IPS-18c (cell line): Measurements from ENCODE around the gene LTA4H.
"Not testable (repeated sequence)": the region's sequence is repeated elsewhere in the genome, so short reads cannot be mapped to it uniquely, and the experiment has no call there.

Experiments used
- H3K4me3 ChIP-seq: 2 replicates; pipeline ENCODE4 v1.7.0; 2013; ENCODE audit warnings: low read depth, mild to moderate bottlenecking, low read length, moderate library complexity; ENCODE audit not compliant: insufficient read depth
- H3K9me3 ChIP-seq: one replicate; pipeline ENCODE4 v1.6.1; 2013; ENCODE audit warnings: mild to moderate bottlenecking, low read length, moderate library complexity; ENCODE audit not compliant: control insufficient read depth, insufficient read depth

Gene LTA4H

DNA sequence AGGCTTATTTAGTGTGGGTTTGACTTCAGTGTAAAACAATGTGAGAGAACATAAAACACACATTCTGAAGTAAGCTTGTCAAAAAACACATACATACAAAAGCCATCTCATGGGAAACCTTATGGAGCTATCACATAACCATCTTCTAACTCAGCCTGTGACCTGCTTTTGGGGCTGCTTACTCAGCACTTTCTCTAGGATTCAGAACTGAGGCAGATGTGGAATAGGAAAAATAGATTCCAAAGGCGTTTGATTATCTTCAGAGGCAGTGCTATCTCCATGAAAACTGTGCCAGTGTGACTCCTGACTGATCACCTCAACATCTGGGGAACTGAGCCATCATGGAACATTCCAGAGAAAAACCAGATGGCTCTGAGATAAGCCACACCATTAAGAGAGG is 52.8 kb downstream of the LTA4H start:
- H3K9me3 ChIP-seq = no peaks in the 10 kb centered on the region

GRCh38 chr12:95980437-95980836 is 55.0 kb downstream of the LTA4H start:
- Histone ChIP-seq H3K9me3 (no peaks in the 10 kb centered on the region), H3K4me3 (no peak overlapping the region)

More for the DNA sequence above, 52.8 kb downstream of the LTA4H start:
- H3K4me3 ChIP-seq = no peak overlapping the region

- Histone ChIP-seq H3K9me3 (no peaks in the 10 kb centered on the region), H3K4me3 (no peak overlapping the region)
Observed at GRCh38 chr12:95978774-95979173, 56.6 kb downstream of the LTA4H start.

GRCh38 chr12:95978351-95978750 is 57.0 kb downstream of the LTA4H start:
- Histone ChIP-seq H3K4me3 (no peak overlapping the region), H3K9me3 (no peaks in the 10 kb centered on the region)

DNA sequence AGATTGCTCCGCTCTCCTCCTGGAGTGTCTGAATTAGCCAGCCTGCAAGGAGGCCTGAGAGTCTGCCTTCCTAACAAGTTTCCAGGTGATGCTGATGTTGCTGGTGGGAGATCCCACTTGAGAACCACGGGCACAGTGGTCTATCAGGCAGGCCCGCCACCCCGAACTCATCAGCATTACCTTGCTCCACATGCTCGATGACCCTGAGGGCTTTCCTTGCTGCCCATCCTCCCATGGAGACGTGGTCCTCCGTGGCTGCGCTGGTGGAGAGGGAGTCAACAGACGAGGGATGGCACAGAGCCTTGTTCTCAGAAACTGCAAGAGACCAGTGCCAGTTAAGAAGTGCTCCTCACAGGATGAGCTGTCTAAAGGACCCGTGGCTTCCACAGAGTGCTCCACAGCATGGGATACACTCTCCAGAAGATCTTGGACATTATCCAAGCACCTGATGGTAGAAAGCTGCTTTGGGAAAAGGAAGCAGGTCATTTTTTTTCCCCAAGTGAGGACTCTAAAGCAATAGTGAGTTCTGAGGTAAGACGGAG is 57.6 kb downstream of the LTA4H start:
- no peaks in the 10 kb centered on the region for H3K9me3 ChIP-seq
- no peak overlapping the region for H3K4me3 ChIP-seq

DNA sequence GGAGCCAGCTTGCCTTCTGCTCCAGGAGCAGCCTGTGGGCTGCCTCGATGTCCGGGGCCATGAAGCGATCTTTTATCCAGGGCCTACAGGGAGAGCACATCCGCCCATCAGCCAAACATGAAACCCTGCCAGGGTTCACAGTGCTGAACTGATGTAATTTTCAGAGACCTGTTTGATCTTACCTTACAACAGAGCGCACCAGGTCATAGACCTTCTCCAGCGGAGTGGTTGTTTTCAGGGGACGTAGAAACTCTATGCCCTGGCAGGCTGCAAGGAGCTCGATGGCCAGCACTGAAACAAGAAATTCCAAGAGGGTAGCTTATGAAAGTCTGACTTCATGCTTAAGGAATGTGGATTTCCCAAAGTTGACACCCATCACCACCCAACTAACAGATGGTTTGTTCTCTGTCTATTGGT is 59.0 kb downstream of the LTA4H start:
- H3K4me3 ChIP-seq = no peak overlapping the region
- no peaks in the 10 kb centered on the region for H3K9me3 ChIP-seq

DNA sequence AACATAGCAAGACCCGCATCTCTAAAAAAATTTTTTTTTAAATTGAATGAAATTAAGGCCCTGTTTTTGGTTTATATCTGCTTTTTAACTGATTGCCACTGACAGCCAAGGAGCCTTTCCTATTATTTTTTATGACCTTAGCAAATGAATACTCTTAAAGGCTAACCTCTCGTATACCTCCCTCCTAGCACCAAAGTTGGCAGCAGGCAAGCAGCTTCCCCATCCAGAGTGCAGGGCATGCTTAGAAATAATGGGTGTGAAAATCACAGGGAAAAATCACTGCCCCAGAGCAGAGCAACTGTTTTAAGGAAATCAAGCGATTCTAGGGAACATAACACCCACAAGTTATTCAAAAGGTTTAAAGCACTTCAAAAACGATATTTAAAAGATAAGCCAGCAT is 59.9 kb downstream of the LTA4H start:
- H3K9me3 ChIP-seq = no peaks in the 10 kb centered on the region
- no peak overlapping the region for H3K4me3 ChIP-seq

- Histone ChIP-seq H3K4me3 (no peak overlapping the region), H3K9me3 (no peaks in the 10 kb centered on the region)
Observed at GRCh38 chr12:95974358-95974757, 61.0 kb downstream of the LTA4H start.

DNA sequence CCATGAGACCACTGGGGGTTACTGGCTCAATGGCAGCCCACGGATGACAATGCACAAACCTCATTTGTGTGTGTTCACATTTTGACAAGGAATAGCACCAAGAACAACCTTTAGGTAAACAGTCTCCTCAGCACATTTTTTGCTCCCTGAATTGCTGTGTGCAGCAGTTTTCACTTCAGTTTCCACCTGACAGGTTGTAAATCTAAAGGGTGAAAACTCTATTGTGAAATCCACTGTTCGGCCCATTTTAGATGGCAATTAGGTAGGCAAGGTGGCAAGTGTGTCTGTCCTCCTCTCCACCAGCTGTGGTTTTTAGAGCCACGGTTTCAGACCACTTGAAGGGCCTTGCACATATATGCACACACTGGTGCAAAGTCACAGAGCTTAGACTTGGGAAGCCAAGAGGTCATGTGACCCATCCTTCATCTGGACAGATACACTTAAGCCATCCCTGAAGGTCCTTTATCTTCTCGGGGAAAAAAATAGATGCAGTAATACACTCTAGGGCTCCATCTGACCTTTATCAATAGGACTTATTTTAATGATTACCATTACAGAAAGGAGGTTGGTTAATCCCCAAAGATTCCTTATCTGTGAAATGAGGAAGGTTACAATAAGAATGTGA is 62.4 kb downstream of the LTA4H start:
- H3K4me3 ChIP-seq = no peak overlapping the region
- no peaks in the 10 kb centered on the region for H3K9me3 ChIP-seq

- no peaks in the 10 kb centered on the region for H3K9me3 ChIP-seq
- no peak overlapping the region for H3K4me3 ChIP-seq
Observed at GRCh38 chr12:95970905-95971304, 64.5 kb downstream of the LTA4H start.

- H3K4me3 ChIP-seq, H3K9me3 ChIP-seq: not testable (repeated sequence)
Observed at GRCh38 chr12:95969116-95969515, 66.3 kb downstream of the LTA4H start.

DNA sequence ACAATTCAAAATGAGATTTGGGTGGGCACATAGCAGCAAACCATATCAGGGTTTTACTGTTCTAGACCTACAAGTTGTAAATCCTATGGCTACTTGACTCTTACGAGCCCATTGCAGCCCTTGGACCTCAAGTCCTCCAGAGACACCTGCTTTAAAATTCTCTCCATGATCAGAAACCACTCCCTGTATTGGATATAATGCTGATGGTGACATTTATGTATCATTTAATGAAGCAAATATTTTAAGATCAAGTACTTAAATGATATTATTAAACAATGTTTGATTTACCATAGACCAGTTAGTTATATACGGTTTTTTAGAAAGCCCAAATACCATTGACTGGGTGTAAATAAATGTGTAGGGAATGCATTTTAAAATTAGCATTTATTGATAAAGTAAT is 68.1 kb downstream of the LTA4H start:
- Histone ChIP-seq H3K9me3 (no peaks in the 10 kb centered on the region), H3K4me3 (no peak overlapping the region)

GRCh38 chr12:95966287-95966870 is 69.0 kb downstream of the LTA4H start:
- no peaks in the 10 kb centered on the region for H3K9me3 ChIP-seq
- H3K4me3 ChIP-seq = no peak overlapping the region

- Histone ChIP-seq H3K9me3 (no peaks in the 10 kb centered on the region), H3K4me3 (no peak overlapping the region)
Observed at GRCh38 chr12:95963096-95963495, 72.3 kb downstream of the LTA4H start.

DNA sequence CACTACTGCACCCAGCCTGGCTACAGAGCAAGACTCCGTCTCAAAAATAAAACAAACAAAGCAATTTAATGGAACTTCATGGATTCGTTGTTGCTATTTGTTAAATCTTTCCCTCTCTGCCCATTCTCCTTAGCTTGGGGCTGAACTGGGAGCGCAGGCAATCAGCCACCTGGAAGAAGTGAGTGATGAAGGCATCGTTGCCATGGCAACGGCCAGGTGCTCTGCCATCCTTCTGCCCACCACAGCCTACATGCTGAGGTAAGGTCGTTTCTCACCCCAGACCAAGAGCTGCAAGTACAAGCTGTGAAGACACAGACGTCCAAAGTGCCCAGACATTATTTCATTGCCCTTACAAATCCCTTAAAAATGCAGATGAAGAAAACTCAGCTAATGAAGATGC is 73.2 kb downstream of the LTA4H start:
- no peaks in the 10 kb centered on the region for H3K9me3 ChIP-seq
- no peak overlapping the region for H3K4me3 ChIP-seq

GRCh38 chr12:95960241-95960640 is 75.1 kb downstream of the LTA4H start:
- Histone ChIP-seq H3K4me3 (no peak overlapping the region), H3K9me3 (no peaks in the 10 kb centered on the region)

- no peaks in the 10 kb centered on the region for H3K9me3 ChIP-seq
- no peak overlapping the region for H3K4me3 ChIP-seq
Observed at GRCh38 chr12:95959107-95959506, 76.3 kb downstream of the LTA4H start.

DNA sequence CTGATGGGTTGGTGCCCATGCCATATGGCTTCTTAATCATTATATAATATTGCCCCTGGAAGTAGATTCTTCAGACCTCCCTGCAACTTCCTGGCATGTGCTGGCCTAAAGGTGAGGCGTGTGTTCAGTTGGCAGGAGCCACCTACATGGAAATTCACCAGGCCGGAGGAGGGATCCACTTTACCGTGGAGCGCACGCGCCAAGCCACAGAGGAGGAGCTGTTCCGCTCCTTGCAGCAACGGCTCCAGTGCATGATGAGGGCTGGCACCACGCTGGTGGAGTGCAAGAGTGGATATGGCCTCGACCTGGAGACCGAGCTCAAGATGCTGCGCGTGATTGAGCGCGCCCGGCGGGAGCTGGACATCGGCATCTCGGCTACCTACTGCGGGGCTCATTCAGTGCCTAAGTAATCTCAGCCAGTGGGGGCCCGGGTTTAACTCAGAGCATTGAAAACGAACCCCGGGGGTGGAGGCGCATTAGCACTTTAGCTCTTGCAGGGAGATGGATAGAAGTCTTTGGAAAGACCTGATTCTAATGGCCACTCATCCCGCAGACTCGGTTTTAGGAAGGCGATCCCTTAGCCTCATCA is 78.7 kb downstream of the LTA4H start:
- no peak overlapping the region for H3K4me3 ChIP-seq

More for the DNA sequence above, 78.7 kb downstream of the LTA4H start:
- no peaks in the 10 kb centered on the region for H3K9me3 ChIP-seq
